Measurements from ENCODE around the gene ZNF618.

ZNF618 gene

DNA sequence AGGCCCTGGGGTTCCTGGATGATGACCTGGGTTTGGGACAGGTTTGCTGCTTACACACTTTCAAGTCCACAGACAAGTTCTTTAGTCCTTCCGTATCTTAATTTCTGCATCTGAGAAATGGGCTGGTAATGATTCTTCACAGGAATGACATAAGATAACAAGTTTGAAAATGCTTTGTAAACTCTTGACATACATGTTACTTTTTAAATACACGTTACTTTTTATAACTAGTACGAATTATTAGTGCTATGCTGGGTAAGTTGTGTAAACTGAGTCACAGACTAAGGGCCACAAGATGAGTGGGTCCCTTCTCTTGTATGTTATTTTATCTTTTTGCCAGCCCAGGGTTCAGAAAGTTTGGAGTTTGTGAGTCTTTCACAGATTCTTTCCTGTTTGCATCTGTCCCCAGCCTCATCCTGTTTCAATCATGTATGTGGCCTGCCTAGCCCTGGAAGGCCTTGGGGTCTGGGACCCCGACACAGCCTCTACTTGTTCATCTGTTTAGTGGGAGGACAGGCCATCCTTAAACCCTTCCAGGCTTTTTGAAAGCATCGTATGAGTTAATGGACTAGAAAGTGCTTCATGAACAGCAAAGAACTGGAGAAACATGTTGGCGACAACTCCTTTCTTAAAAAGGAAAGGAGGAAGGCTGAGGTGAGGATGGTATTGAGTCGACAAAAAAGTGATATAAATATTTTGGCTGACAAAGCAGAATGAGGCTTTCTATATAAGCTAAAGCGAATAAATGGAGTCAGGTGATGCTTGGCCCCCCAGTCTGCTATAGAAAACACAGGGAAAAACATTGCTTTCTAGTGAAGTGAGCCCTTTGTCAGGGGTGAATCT lies 9.3 kb downstream of the ZNF618 start:
- no peak for DNase-seq

DNA sequence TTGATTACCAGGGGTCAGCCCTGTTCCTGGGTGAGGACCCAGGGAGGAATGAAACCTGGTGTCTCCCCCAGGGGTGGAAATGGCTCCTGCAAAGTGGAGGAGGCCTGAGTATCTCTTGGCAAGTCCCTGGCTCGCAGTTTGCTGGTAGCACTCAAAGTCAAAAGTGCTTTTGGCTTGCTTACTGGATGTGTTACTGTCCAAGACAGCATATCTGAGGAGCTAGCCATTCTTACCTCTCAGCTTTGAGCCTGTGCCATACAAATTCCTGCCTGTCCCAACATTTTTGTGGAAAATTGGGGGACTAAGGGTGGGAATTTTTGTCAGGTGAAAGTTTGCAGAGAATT lies 9.9 kb downstream of the ZNF618 start:
- no peak for DNase-seq

DNA sequence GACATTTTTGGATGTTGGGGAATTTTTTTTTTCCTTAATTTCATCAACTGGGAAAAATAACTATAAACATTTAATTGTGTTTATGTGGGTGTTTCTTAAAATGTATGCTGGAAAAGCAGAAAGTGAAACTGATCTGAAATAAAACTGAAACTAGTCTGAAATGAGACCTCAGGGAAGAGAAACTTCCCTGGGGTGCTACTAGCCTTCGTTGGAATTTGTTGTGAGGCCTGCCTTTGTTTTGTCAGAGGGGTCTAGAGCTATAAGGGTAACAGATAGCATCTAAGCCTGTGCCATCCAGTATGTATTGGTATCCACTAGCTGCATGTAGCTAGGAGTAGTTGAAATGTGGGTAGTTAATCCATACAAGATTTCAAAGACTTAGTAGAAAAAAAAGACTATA lies 10.4 kb downstream of the ZNF618 start:
- DNase-seq, result no peak

DNA sequence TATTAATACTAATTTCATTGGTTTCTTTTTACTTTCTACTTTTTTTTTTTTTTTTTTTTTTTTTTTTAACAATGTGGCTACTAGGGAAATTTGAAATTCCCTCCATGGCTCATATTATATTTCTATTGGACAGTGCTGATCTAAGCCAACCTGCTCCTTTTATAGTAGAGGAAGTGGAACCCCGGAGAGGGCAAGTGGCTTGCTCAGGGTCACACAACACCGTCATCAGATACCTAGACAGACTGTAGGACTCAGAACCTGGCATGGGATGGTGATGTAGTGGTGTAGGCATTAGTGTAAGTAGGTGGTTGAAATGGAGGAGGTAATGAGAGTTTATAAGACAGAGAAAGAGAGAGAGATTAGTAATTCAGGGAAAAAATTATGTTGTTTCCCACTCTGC lies 10.8 kb downstream of the ZNF618 start:
- DNase-seq, result no peak

DNA sequence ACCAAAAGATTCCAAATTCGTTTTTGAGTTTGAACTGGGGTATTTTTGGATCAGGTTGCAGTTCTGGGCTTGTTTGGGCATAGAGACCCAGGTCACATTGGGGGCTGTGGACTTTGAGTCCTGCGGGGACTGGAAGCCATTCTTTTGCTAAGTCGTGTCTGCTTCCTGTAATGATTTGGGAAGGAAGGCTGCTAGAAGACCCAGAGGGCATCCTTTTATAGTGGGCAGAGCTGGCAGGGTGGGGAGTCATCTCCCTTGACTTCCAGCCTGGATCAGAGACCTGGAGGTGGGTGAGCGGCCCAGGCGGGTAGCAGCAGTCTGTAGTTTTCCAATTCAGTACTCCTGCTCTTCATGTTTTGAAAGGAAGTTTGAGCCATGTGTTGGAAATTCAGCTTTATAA lies 11.3 kb downstream of the ZNF618 start:
- DNase-seq, result no peak

DNA sequence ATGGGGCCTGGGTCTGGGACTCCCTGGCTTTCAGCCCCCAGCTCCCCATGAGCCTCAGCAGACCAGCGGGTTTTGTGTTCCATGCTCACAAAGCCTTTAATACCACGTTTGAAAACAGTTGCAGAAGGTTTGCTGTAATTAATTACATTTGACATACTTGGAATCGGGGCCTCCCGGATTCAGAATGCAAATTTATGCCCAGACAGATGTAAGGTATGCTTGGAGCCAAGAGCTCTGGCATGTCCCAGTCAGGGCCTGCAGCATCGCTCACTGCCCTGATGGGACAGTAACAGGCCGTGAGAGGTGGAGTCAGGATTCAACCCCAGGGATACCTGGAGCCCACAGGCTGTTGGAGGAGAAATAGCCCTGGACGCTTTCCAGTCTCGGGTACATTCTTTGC lies 12.2 kb downstream of the ZNF618 start:
- DNase-seq, result no peak

DNA sequence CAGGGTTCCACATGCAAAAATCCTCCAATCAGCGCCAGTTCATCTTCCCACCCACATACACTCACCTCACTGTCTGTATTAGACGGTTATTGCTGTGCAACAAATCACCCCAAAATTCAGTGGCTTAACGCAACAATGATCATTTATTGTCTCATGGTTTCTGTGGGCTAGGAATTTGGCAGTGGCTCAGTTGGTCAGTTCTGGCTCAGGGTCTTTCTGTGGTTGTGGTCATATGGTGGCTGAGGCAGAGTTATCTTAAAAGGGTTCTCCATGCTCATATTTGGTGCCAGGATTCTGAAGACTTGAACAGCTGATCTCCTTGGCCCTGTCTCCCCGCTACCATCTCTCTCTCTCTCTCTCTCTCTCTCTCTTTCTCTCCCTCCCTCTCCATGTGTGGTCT lies 12.9 kb downstream of the ZNF618 start:
- no peak for DNase-seq

DNA sequence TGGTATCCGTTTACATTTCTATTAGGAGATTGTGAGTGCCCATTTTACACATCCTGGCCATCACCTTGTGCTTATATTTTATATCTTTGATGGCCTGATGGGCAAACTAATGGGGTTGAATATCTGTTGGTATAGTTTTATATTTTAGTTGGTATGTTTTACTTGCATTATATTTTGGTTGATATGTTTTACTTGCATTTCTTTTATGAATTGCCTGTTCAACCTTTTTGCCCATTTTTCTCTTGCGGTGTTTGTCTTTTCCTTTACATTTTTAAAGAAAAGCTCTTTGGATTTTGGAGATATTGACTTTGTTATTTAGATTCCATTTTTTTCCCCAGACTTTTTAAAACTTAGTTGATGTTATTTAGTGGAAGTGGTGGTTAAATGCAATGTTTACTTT lies 14.6 kb downstream of the ZNF618 start:
- no peak for DNase-seq

DNA sequence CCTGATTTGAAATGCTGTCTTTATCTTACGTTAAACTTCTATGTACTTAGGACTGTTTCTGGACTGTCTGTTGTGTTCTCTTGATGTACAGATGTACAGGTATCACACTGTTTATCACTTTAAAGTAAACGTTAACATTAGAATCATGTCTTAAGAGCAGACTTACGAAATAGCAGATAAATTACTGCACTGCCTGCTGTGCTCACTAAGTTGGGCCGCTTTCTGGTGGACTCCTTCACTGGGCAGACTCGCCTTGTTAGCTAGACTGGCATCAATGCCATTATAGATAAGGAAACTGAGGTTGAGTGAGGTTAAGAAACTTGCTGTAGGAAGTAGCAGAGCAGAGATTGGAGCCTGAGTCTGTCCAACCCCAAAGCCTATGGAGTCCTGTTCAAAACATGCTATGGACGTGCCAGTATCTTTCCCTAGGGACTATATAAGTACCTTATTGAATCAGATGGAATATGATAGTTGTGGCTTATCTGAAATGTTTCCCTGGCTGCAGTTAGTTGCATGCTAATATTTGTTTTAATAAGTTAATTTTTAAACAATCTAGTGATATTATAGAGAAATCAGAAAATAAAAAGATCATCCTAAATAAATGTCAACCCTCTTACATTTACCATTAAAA lies 16.9 kb downstream of the ZNF618 start:
- DNase-seq, result no peak

DNA sequence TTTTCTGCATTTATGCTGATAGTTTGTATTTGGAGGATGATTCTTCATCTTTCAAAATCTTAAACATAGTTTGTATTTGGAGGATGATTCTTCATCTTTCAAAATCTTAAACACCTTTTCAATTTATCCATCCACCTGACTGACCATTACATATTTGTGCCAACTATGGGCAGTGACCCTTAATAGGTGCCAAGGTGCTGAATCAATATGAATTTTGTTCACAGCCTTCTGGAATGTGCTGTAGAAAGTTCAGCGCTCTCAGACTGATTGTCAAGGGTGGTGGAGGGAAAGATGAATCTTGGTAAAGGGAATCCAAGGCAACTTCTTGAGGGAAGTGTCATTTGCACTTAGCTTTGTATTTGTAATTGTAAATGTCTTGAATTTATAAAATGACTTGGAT lies 18.1 kb downstream of the ZNF618 start:
- no peak for DNase-seq

DNA sequence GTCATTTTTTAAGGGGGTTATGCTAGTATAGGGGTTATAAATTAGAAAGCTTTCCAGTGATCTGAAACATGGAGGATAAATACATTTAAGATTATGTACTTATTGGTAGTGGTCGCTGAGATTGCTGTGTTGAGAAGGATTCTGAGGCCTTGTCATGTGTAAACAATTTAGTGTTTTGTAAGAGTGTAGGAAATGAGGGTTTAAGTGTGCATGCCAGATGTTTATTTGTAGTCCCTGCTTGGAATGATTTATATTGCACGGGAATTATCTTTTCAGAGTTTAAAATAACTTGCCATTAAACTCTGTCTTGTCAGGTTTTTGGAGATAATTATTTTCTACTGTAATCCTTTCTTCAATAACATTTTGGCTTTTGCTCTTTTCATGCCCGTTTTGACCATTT lies 19.4 kb downstream of the ZNF618 start:
- DNase-seq, result no peak

DNA sequence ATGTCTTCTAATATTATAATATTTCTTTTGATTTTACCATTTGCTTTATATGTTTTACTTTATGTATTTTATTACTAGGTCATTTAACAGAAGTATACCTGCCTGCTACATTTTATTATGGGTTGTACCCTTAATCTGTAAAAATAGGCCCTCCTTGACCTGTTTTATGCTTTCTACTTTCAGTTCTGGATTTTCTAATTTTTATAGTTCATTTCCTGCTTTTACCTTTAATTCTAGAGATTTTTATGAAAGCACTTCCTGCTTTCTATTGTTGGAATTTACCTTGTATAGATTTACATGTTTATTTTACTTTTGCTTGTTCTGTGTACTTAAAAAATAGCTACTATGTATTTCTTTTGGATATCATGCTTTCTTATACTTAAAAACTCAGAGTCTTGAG lies 20.6 kb downstream of the ZNF618 start:
- no peak for DNase-seq

DNA sequence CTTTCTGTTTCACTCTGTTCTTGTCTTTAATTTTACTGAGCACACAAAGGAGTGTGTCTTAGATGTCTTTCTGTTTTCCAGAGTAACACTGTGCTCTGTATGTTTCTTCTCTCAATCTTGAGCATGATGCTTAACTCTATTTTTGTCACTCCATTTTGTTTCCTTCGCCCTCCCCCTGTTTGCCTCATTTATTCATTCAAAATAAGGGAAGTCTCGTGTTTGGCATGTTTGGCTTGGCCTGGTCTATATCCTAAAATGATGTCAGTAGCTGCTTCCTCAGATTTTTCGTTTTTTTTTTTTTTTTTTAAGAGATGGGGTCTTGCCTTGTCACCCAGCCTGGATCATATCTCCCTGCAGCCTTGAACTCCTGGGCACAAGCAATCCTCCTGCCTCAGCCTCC lies 22.0 kb downstream of the ZNF618 start:
- DNase-seq, result no peak

DNA sequence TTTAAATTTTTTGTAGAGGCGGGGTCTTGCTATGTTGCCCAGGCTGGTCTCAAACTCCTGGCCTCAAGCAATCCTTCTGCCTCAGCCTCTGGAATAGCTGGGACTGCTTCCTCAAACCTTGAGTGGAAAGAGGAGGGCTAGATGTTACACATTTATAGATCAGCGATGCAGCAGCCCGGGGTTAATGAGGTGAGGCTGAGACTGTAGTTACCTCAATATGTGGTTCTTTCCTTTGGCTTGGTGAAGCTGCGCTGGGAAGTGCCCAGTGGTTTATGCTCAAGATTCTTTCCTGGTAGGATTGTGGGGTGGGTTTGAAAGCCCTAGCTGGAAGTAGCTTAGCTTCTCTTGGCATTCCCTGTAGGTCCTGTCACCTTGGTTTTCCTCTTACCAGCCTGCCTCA lies 22.5 kb downstream of the ZNF618 start:
- no peak for DNase-seq

DNA sequence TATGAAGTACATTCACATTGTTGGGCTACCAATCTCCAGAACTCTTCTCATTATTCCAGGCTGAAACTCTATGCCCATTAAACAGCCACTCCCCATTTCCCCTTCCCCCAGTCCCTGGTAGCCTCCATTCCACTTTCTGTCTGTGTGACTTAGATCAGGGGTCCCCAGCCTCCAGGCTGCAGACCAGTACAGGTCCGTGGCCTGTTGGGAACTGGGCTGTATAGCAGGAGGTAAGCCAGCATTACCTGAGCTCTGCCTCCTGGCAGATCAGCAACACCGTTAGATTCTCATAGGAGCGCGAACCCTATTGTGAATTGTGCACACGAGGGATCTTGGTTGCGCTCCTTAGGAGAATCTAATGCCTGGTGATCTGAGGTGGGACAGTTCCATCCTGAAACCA lies 23.1 kb downstream of the ZNF618 start:
- DNase-seq, result no peak

DNA sequence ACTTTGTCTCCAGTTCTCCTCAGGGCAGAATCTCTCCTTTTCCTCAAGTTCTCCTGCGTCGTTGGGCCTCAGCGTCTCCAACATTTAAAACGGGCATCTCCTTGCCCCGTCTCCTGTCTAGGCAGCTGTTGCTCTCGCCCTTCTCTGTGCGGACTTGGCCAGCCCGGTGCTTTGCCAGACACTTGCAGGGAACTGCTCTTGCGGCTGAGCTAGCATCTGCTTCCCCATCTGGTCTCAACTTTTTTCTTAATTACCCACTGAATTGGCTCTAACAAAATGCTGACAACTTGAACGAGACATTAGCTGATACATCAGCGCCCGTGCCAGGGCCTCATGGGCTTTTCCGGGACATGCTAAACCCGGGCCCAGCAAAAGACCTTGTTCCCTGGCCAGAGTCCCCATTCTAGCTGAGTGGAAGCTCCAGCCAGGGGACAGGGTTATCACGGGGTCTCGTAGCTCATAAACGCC lies 25.1 kb downstream of the ZNF618 start:
- DNase-seq, result peak in 19 of 58 donors; percentile 7 to 62 (median 20)

DNA sequence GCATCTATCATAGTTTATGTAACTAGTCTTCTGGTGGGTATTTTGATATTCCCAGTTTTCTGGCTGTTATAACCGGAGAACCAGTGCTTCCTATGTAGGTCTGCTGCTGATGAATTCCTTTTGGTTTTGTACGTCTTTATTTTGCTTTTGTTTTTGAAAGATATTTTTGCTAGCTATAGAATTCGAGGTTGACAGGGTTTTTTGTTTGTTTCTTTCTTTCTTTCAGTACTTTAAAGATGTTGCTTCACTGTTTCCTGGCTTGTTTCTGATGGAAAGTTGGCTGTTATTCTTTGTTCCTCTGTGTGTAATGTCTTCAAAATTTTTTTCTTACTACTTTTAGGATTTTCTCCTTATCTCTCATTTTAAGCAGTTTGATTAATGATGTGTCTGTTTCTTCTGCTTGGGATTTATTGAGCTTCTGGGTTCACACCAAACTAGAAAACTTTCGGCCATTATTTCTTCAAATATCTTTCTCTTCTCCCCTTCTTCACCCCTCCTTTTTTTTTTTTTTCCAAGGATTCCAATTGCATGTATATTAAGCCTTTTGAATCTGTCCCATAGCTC lies 27.5 kb downstream of the ZNF618 start:
- no peak for DNase-seq

DNA sequence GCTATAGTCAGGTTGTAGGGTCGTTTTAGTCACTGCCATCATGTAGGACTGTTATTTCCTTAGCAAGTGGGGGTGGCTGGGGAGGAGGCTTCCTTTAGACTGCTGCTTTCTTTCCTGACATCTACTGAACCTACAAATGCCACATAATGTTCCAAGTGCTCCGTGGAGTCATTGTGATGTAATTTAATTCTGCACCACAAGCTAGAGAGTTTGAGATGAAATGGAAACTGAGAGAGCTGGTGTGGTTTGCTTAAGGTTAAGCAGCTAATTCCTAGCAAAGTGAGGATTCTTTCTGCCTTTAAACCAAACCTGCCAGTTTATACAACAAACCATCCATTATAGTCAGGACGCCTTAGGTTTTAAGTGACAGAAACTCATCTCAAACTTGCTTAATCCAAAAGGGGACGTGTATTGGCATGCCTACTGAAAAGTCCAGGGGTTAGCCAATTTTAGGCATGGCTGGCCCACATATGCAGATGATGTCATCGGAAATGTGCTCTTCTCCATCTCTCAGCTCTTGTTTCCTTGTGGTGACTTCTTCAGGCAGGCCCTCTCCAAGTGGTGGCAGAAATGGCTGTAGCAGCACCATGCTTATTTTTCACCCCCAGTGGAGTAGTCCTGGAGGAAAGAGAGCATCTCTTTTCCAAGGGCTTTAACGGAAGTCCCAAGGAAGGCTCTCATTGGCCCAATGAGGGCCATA lies 30.5 kb downstream of the ZNF618 start:
- no peak for DNase-seq

DNA sequence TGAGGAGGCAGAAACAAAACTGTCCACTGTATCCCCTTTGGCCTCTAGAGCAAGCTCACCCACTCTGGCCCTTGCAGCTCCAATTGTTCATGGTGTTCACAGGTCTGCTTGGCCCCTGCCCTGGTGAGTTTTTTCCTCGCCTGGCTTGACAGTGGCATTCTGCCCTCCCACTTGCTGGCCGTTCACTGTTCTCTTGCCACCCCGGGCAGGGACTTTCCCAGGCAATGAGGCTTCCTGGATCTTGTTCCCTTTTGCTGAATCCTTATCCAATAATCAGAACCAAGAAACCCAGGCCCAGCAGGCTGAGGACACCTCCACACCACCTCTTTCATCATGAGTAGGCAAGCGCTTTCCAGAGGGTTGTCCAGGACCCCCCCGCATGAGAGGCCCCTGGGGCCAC lies 31.2 kb downstream of the ZNF618 start:
- no peak for DNase-seq

DNA sequence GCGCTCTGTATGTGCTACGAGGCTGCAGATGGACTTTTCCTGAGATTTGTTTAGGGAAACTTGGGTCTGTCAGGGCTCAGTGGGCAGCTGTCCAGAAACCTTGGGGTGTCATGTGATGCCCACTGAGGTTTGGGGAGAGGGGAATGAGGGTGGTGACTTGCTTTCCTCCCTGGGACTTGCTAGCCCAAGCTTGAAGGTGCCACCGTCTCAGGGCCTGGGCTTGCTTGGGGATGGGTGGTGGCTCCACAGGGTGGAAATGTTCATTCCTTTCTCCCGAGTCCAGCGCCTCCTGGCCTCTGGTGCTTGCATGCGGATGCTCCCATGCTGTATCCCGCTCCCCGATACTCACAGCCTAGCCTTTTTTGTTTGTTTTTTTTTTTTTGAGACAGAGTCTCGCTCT lies 33.3 kb downstream of the ZNF618 start:
- no peak for DNase-seq

DNA sequence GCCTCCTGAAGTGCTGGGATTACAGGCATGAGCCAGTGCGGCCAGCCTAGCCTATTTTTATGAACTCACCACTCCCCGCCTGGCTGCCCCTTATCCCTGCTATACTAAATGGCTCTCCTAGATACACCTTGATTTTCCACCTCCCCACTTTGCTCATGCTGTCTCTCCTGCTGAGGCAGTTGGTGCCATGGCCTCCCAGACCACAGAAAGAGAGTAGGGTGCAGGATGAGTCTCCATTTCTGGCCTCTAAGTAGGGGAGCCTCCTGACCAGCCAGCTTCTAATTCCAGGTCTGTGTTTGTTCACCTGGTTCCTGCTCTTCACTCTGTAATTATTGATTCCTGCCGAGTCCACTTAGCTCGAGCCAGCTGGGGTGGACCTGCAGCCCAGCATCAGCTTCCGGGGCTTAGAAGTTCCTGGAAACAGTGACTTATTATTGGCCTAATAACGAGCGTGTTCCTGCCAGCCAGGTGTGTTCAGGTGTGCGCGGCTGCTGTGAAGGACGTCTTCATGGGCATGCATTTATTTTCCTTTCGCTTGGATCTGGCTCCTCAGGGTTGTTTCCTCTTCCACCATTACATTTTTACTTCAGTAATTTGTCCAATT lies 34.0 kb downstream of the ZNF618 start:
- DNase-seq, result no peak

Measured in anterior cingulate cortex (tissue), 58 donors.